Keratinocyte (primary cell): ENCODE data around the gene ATXN7L1. TPM values are rescaled to one million over a fixed set of nuclear protein-coding genes. Genes with fewer than 3 reads are reported as not detected.

Experiments used
- DNase-seq: peaks from one replicate; pipeline ENCODE4 v3.0.0-alpha.2; 2011; ENCODE audit warnings: low read depth, missing footprints, low spot score
- FAIRE-seq: peaks from 2 replicates; lab custom pipeline; 2011; peaks lifted over from hg19 to GRCh38; lab: Jason Lieb, UNC
- H2AFZ ChIP-seq: 2 replicates; pipeline ENCODE4 v1.6.0; 2012; ENCODE audit warnings: low read length, control low read depth, inconsistent platforms; ENCODE audit not compliant: control insufficient read depth
- H3K27ac ChIP-seq: 2 replicates; pipeline ENCODE4 v1.5.1; 2011; ENCODE audit warnings: low read length; ENCODE audit not compliant: control insufficient read depth, insufficient read depth
- H3K27me3 ChIP-seq: 3 replicates; pipeline ENCODE4 v1.6.0; 2011; ENCODE audit warnings: low read length; ENCODE audit not compliant: control insufficient read depth, insufficient read depth; ENCODE audit errors: extremely low read depth
- H3K36me3 ChIP-seq, 2 experiments: 2 replicates in 1 of 2; 3 replicates in 1 of 2; pipeline ENCODE4 v1.5.1; 2011; ENCODE audit warnings: low read length in 2 of 2, mild to moderate bottlenecking in 1 of 2; ENCODE audit not compliant: control insufficient read depth in 2 of 2, insufficient read depth in 2 of 2; ENCODE audit errors: extremely low read depth in 1 of 2
- H3K4me1 ChIP-seq: 3 replicates; pipeline ENCODE4 v1.5.1; 2011; ENCODE audit warnings: low read length; ENCODE audit not compliant: control insufficient read depth, insufficient read depth; ENCODE audit errors: extremely low read depth
- H3K4me2 ChIP-seq: 3 replicates; pipeline ENCODE4 v1.6.0; 2011; ENCODE audit warnings: low read depth, low read length; ENCODE audit not compliant: control insufficient read depth, insufficient read depth; ENCODE audit errors: extremely low read depth
- H3K4me3 ChIP-seq, 3 experiments: fragments of 200-600 bp in 1 of 3; sonication (generic) in 1 of 3; 2 replicates in 2 of 3; 3 replicates in 1 of 3; pipeline ENCODE4 v1.5.1; 2011 to 2016; ENCODE audit warnings: low read length in 3 of 3, mild to moderate bottlenecking in 3 of 3, control low read depth in 2 of 3, inconsistent platforms in 1 of 3, low read depth in 1 of 3, mixed read lengths in 1 of 3, mixed run types in 1 of 3, moderate library complexity in 1 of 3; ENCODE audit not compliant: control insufficient read depth in 2 of 3, insufficient read depth in 2 of 3; ENCODE audit errors: extremely low read depth in 1 of 3
- H3K79me2 ChIP-seq: 2 replicates; pipeline ENCODE4 v1.6.0; 2012; ENCODE audit warnings: low read length; ENCODE audit not compliant: control insufficient read depth, insufficient read depth
- H3K9ac ChIP-seq: 3 replicates; pipeline ENCODE4 v1.6.0; 2011; ENCODE audit warnings: low read length; ENCODE audit not compliant: control insufficient read depth, insufficient read depth; ENCODE audit errors: extremely low read depth
- H3K9me1 ChIP-seq: 3 replicates; pipeline ENCODE4 v1.6.0; 2011; ENCODE audit warnings: low read length; ENCODE audit not compliant: control insufficient read depth, insufficient read depth; ENCODE audit errors: extremely low read depth
- H3K9me3 ChIP-seq: 2 replicates; pipeline ENCODE4 v1.5.1; 2012; ENCODE audit warnings: low read depth, low read length; ENCODE audit not compliant: control insufficient read depth
- H4K20me1 ChIP-seq: 3 replicates; pipeline ENCODE4 v1.6.0; 2011; ENCODE audit warnings: low read length; ENCODE audit not compliant: control insufficient read depth, insufficient read depth; ENCODE audit errors: extremely low read depth
- EZH2 ChIP-seq: IDR thresholded peaks from one replicate; pipeline ENCODE4 v1.6.1; 2012; ENCODE audit warnings: inconsistent platforms, mild to moderate bottlenecking, low read length, moderate library complexity
- dilution Hi-C: fragments of 300-500 bp; cut with MboI; formaldehyde crosslinking; loops from one replicate; pipeline ENCODE4 v1.7.0; 2020; ENCODE audit warnings: low sequenced_read_pairs; ENCODE audit not compliant: extremely low pct_ligation_motif_present
- polyA plus RNA-seq, 5 experiments: library from polyadenylated mRNA; depleted of rRNA in 3 of 5; stranded (reverse) in 3 of 5; stranded (forward) in 1 of 5; unstranded in 1 of 5; fragments of >200 nt; gene quantifications; 1 replicate in 1 of 5; 2 replicates in 3 of 5; 3 replicates in 1 of 5; pipeline versions ENCODE4 v1.2.1 to v1.2.3, GENCODE V29; 2011 to 2012; ENCODE audit warnings: missing spikeins in 2 of 5, low read depth in 1 of 5, low replicate concordance in 1 of 5
- TF ChIP-seq, protein P1 (sequence below), 3 experiments: IDR thresholded peaks in 1 of 3; conservative IDR thresholded peaks in 1 of 3; optimal IDR thresholded peaks in 1 of 3; 2 replicates in 2 of 3; 3 replicates in 1 of 3; pipeline versions ENCODE3 to v1.5.1; 2011; ENCODE audit warnings: low read length in 3 of 3, mild to moderate bottlenecking in 3 of 3, moderate library complexity in 2 of 3, control low read depth in 1 of 3, inconsistent platforms in 1 of 3; ENCODE audit not compliant: insufficient read depth in 2 of 3; ENCODE audit errors: extremely low read depth in 1 of 3

The ATXN7L1 gene
- polyA plus RNA-seq, 1 donor (not counting 4 experiments of a cell fraction or from before 2014, with no cell fraction given), result 4.8 TPM

DNA sequence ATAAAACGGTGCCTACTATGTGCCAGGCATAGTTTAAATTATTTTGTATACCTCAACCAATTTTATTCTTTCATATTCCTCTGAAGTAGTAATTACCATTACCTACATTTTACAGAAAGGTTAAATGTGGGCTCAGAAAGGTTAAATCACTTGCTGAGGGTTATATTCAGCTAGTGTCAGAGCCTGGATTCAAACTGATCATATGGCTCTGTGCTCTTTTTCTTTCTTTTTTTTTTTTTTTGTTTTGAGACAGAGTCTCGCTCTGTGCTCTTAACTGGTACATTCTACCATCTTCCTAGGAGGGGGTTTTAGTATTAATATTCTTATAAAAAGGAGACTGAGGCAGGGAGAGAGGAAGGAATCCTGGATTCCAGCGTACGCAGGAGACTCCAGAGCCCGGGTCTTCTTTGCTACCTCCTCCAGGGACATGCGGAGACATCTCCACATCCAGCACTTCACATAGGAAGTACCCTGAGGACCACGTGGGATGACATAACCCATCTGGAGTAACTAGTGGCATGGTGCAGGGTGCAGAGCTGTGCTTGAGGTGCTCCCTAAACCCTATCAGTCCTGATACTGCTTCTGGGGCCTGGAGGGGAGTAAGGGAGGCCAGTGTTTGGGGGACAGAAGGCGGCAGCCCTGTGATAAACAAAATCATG is 29.6 kb upstream of the ATXN7L1 start:
- no peak overlapping the region for H3K9ac ChIP-seq
- dilution Hi-C loops, result no loop called here
- no peaks in the 10 kb centered on the region for H3K9me1 ChIP-seq
- H3K9me3 ChIP-seq, result no peaks in the 10 kb centered on the region
- no peak for FAIRE-seq
- H3K27ac ChIP-seq, result no peak overlapping the region
- peaks cover 4% of the 10 kb centered on the region for H4K20me1 ChIP-seq
- DNase-seq, result no peak
- TF ChIP-seq EZH2, result no peak
- TF ChIP-seq, protein P1, sequence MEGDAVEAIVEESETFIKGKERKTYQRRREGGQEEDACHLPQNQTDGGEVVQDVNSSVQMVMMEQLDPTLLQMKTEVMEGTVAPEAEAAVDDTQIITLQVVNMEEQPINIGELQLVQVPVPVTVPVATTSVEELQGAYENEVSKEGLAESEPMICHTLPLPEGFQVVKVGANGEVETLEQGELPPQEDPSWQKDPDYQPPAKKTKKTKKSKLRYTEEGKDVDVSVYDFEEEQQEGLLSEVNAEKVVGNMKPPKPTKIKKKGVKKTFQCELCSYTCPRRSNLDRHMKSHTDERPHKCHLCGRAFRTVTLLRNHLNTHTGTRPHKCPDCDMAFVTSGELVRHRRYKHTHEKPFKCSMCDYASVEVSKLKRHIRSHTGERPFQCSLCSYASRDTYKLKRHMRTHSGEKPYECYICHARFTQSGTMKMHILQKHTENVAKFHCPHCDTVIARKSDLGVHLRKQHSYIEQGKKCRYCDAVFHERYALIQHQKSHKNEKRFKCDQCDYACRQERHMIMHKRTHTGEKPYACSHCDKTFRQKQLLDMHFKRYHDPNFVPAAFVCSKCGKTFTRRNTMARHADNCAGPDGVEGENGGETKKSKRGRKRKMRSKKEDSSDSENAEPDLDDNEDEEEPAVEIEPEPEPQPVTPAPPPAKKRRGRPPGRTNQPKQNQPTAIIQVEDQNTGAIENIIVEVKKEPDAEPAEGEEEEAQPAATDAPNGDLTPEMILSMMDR (optimal IDR thresholded peaks at IDR 0.05 in 1 of 3, IDR thresholded peaks at IDR 0.05 in 1 of 3, conservative IDR thresholded peaks at IDR 0.05 in 1 of 3; ENCODE audit: extremely low read depth in 1 of 3, insufficient read depth in 2 of 3, low read length in 3 of 3), result no peak
- no peak overlapping the region for H3K4me2 ChIP-seq
- H3K79me2 ChIP-seq, result no peaks in the 10 kb centered on the region
- no peaks in the 10 kb centered on the region for H3K36me3 ChIP-seq
- no peak overlapping the region for H3K4me3 ChIP-seq
- H3K27me3 ChIP-seq, result no peaks in the 10 kb centered on the region
- no peaks in the 10 kb centered on the region for H3K4me1 ChIP-seq
- no peak overlapping the region for H2AFZ ChIP-seq

DNA sequence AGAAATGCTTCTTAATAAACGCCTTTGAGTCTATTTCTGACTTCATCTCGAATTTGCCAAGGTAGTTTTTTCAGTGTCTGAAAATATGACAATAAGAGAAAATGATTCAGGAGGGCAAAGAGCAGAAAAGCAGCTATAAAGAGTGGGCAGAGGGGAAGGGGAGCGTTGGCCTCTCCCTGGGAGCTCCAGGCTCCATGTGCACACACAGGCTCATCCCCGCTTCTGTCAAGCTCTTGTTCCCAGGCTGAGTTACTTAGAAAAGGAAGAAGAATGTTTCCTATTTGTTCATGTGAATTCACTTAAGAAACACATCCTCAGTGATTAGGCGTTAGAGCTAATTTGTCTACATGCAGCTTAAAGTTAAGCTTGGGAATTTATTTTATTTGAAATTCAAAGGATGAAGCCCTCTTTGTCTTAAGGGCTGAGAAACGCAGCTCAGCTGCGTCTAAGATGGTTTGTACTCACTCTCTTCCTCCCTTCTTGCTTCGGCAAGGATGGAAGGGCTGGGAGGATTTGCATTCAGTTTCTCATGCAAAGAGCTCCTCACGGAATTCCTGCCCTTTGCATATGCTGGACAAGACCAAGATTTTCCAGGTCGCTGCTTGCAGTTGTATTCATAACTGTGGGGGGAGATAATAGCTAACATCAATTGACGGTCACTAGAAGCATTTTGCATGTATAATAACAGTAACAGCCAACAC is 29.0 kb upstream of the ATXN7L1 start:
- no peaks in the 10 kb centered on the region for H3K36me3 ChIP-seq
- no peak for TF ChIP-seq EZH2
- TF ChIP-seq, protein P1 (optimal IDR thresholded peaks at IDR 0.05 in 1 of 3, IDR thresholded peaks at IDR 0.05 in 1 of 3, conservative IDR thresholded peaks at IDR 0.05 in 1 of 3; ENCODE audit: extremely low read depth in 1 of 3, insufficient read depth in 2 of 3, low read length in 3 of 3), result no peak
- H3K9me1 ChIP-seq, result no peaks in the 10 kb centered on the region
- no peaks in the 10 kb centered on the region for H3K4me1 ChIP-seq
- H3K27me3 ChIP-seq, result no peaks in the 10 kb centered on the region
- dilution Hi-C loops, result no loop called here
- H4K20me1 ChIP-seq, result peaks cover 4% of the 10 kb centered on the region
- no peak overlapping the region for H3K9ac ChIP-seq
- FAIRE-seq (no peak), DNase-seq (no peak)
- H3K4me3 ChIP-seq, result no peak overlapping the region
- no peaks in the 10 kb centered on the region for H3K9me3 ChIP-seq
- H2AFZ ChIP-seq, result no peak overlapping the region
- H3K27ac ChIP-seq, result no peak overlapping the region
- no peaks in the 10 kb centered on the region for H3K79me2 ChIP-seq
- H3K4me2 ChIP-seq, result no peak overlapping the region
